Heart left ventricle (tissue), 13 donors: Measurements from ENCODE around the gene UBA5.

Experiments
- CTCF ChIP-seq, 12 donors: fragments of 200-600 bp; sonication (generic) in 4 of 12; IDR thresholded peaks; one replicate each; pipeline versions ENCODE4 v1.5.0 to v1.8.0; 2018 to 2022; ENCODE audit warnings: antibody characterized with exemption in 12 of 12, mild to moderate bottlenecking in 5 of 12
- POLR2A ChIP-seq, 2 donors: fragments of 450-650 bp; IDR thresholded peaks; one replicate each; pipeline ENCODE4 v1.6.1; 2017; ENCODE audit warnings: antibody characterized with exemption in 2 of 2, mild to moderate bottlenecking in 2 of 2, moderate library complexity in 2 of 2
- donor health status: ischemic (EF 13 %, LVEDD 7.1; RV severe dilation, severe dysfunction).
- donor health status: DM: no; HTN: yes; CAD: no.
- donor health status: DM: no; HTN: no; CAD: no.
- donor health status: ischemic (EF 25% LVEDD 6.9; RV normal size, moderate dysfunction).
- donor health status: ischemic (EF 25% LVEDD 5.7; RV mildly dilated, moderate dysfunction).
- donor health status: ischemic (EF 35%, LVEDD 5.7; RV mildly dilated, moderate dysfunction).
- donor health status: nonischemic (EF 11% LVEDD 7.7; RV severe dilation, severe dysfunction).
- donor health status: DM: yes; HTN: yes; CAD: no.
- donor health status: PGD.
- donor health status: ischemic (EF 29% LVEDD 5.4; RV normal size, mild dysfunction).
- donor health status: nonischemic (EF 23%, LVEDD 6.1; RV moderate dilation, normal function).

- TF ChIP-seq POLR2A (IDR thresholded peaks at IDR 0.05) (no peak), CTCF (IDR thresholded peaks at IDR 0.05) (no peak)
Observed at GRCh38 chr3:132660052-132660810, at the start of gene UBA5.
